ENCODE measurements around the gene RIMS3. TPM values are rescaled to one million over a fixed set of nuclear protein-coding genes. Genes with fewer than 3 reads are reported as not detected.
A peak's percentile ranks its signal among the peaks of the same experiment; 100 is the strongest.

RIMS3 gene
- total and polyA plus RNA-seq, 12 donors: 0.14 to 2.0 (median 0.71) TPM

GRCh38 chr1:40628903-40629292 lies 36.6 kb downstream of the RIMS3 start:
- Histone ChIP-seq H3K27ac (no peak overlapping the region), H3K27me3 (no peaks in the 10 kb centered on the region), H3K36me3 (no peaks in the 10 kb centered on the region), H3K4me3 (no peak overlapping the region), H3K9me3 (no peaks in the 10 kb centered on the region), H3K4me1 (peaks cover 0 to 10% (median 2%) of the 10 kb centered on the region in 9 donors)
- intact Hi-C loops (cut with DNase I): loop anchor here in 5 of 10 donors (5.0 to 10.0 kb wide), 6 partner anchors 136 to 336 kb away; no protein-coding TSS in a partner anchor
- no peak for DNase-seq
- ATAC-seq: no peak
- TF ChIP-seq CTCF (IDR thresholded peaks at IDR 0.05): no peak
- WGBS, 2 donors: 91 to 96% methylated on average over 2 of the region's 2 CpGs

GRCh38 chr1:40627987-40628902 lies 37.2 kb downstream of the RIMS3 start:
- no peak for ATAC-seq
- 78 to 83% methylated on average over 9 of the region's 9 CpGs for WGBS, 2 donors
- no peaks in the 10 kb centered on the region for H3K27me3 ChIP-seq
- no peak overlapping the region for H3K27ac ChIP-seq
- peaks cover 0 to 3% (median 0%) of the 10 kb centered on the region in 9 donors for H3K4me1 ChIP-seq
- no peak for TF ChIP-seq CTCF (IDR thresholded peaks at IDR 0.05)
- no peak for DNase-seq
- no peaks in the 10 kb centered on the region for H3K36me3 ChIP-seq
- H3K9me3 ChIP-seq: no peaks in the 10 kb centered on the region
- no peak overlapping the region for H3K4me3 ChIP-seq
- intact Hi-C loops (cut with DNase I): loop anchor here in 5 of 10 donors (5.0 to 10.0 kb wide), 6 partner anchors 137 to 337 kb away; no protein-coding TSS in a partner anchor

GRCh38 chr1:40626383-40626770 lies 39.1 kb downstream of the RIMS3 start:
- H3K4me1 ChIP-seq: no peaks in the 10 kb centered on the region
- TF ChIP-seq CTCF (IDR thresholded peaks at IDR 0.05): no peak
- no peak for DNase-seq
- H3K36me3 ChIP-seq: no peaks in the 10 kb centered on the region
- intact Hi-C loops (cut with DNase I): loop anchor here in 5 of 10 donors (5.0 to 10.0 kb wide), 6 partner anchors 138 to 338 kb away; no protein-coding TSS in a partner anchor
- no peak overlapping the region for H3K27ac ChIP-seq
- H3K4me3 ChIP-seq: no peak overlapping the region
- H3K27me3 ChIP-seq: peaks cover 0 to 5% (median 0%) of the 10 kb centered on the region in 7 donors
- no peaks in the 10 kb centered on the region for H3K9me3 ChIP-seq
- WGBS, 2 donors: 89 to 90% methylated on average over 10 of the region's 10 CpGs
- no peak for ATAC-seq

- ATAC-seq (peak in 2 of 8 donors; percentile 29 to 43), DNase-seq (no peak)
- H3K27me3 ChIP-seq: peaks cover 0 to 5% (median 0%) of the 10 kb centered on the region in 7 donors
- intact Hi-C loops (cut with DNase I): loop anchor here in 5 of 10 donors (5.0 to 10.0 kb wide), 6 partner anchors 139 to 339 kb away; no protein-coding TSS in a partner anchor
- 63 to 66% methylated on average over 18 of the region's 18 CpGs for WGBS, 2 donors
- no peak overlapping the region for H3K27ac ChIP-seq
- H3K36me3 ChIP-seq: no peaks in the 10 kb centered on the region
- no peaks in the 10 kb centered on the region for H3K4me1 ChIP-seq
- H3K9me3 ChIP-seq: no peaks in the 10 kb centered on the region
- H3K4me3 ChIP-seq: no peak overlapping the region
- TF ChIP-seq CTCF (IDR thresholded peaks at IDR 0.05): no peak
Measured at GRCh38 chr1:40625476-40626382, 39.8 kb downstream of the RIMS3 start.
